HepG2 (cell line): ENCODE measurements around the gene CCR5AS.

ENCODE experiments used
- ATAC-seq: fragments of 200-7000 bp; cut with Tn5 transposase; 3 replicates; pipeline ENCODE4 v1.9.1; 2020; ENCODE audit warnings: mild to moderate bottlenecking, moderate library complexity
- BruUV-seq: library from RNA; stranded (reverse); fragments of 400-500 nt; replicated peaks from 2 replicates; lab custom pipeline; 2021; lab: Mats Ljungman, UMichigan
- CTCF ChIA-PET: fragments of 300-600 bp; formaldehyde crosslinking; extraction: SDS; loops from one replicate; lab custom pipeline; 2021; ENCODE audit warnings: low total read pairs, inconsistent platforms, low intra/inter-chr PET ratio; lab: Yijun Ruan, JAX
- POLR2A ChIA-PET: fragments of 350-600 bp; sonication (Branson Sonifier 250); formaldehyde crosslinking; loops from one replicate; lab custom pipeline; 2020; ENCODE audit warnings: antibody characterized with exemption, inconsistent platforms; lab: Yijun Ruan, JAX
- DNase-seq: peaks from one replicate; pipeline ENCODE4 v3.0.0-alpha.2; 2015; ENCODE audit warnings: low spot score
- FAIRE-seq: peaks from 3 replicates; lab custom pipeline; 2011; peaks lifted over from hg19 to GRCh38; lab: Jason Lieb, UNC
- H2AFZ ChIP-seq: one replicate; pipeline ENCODE4 v1.6.1; 2011; ENCODE audit warnings: low read length, inconsistent platforms
- H3K27ac ChIP-seq: fragments of 300-600 bp; 3 replicates; pipeline ENCODE4 v1.8.0; 2011; ENCODE audit warnings: mixed run types, mild to moderate bottlenecking, mixed read lengths, low read length, inconsistent platforms; ENCODE audit not compliant: insufficient read depth; ENCODE audit errors: extremely low read length
- H3K27me3 ChIP-seq, 2 experiments: fragments of 200-600 bp in 1 of 2; 2 replicates in 1 of 2; 3 replicates in 1 of 2; pipeline versions ENCODE4 v1.6.0 to v1.8.0; 2011; ENCODE audit warnings: low read length in 2 of 2, mild to moderate bottlenecking in 2 of 2, moderate library complexity in 2 of 2, inconsistent platforms in 1 of 2; ENCODE audit not compliant: insufficient read depth in 2 of 2, control insufficient read depth in 1 of 2
- H3K36me3 ChIP-seq, 2 experiments: fragments of 200-600 bp in 1 of 2; replicated peaks in 1 of 2; 2 replicates in 1 of 2; 3 replicates in 1 of 2; pipeline versions ENCODE4 v1.5.1 to v1.8.0; 2011; ENCODE audit warnings: low read length in 2 of 2, inconsistent platforms in 1 of 2; ENCODE audit not compliant: insufficient read depth in 2 of 2, control insufficient read depth in 1 of 2
- H3K4me1 ChIP-seq: 2 replicates; pipeline ENCODE4 v1.5.1; 2012; ENCODE audit warnings: low read length, inconsistent platforms; ENCODE audit not compliant: insufficient read depth
- H3K4me2 ChIP-seq: 2 replicates; pipeline ENCODE4 v1.6.0; 2011; ENCODE audit warnings: low read depth, low read length, inconsistent platforms
- H3K4me3 ChIP-seq, 3 experiments: fragments of 200-600 bp in 1 of 3; sonication (generic), shearing (Covaris generic) in 1 of 3; replicated peaks in 1 of 3; 2 replicates each; pipeline ENCODE4 v1.5.1; 2011 to 2016; ENCODE audit warnings: low read length in 3 of 3, inconsistent platforms in 2 of 3, low read depth in 2 of 3, mild to moderate bottlenecking in 2 of 3, control low read depth in 1 of 3, mixed read lengths in 1 of 3; ENCODE audit not compliant: insufficient read depth in 1 of 3
- H3K79me2 ChIP-seq: one replicate; pipeline ENCODE4 v1.6.1; 2011; ENCODE audit warnings: low read length, inconsistent platforms; ENCODE audit not compliant: insufficient read depth
- H3K9ac ChIP-seq: 2 replicates; pipeline ENCODE4 v1.6.0; 2011; ENCODE audit warnings: mild to moderate bottlenecking, low read depth, low read length, inconsistent platforms; ENCODE audit not compliant: insufficient read depth
- H3K9me3 ChIP-seq: 2 replicates; pipeline ENCODE4 v1.5.1; 2012; ENCODE audit warnings: mild to moderate bottlenecking, low read length
- H4K20me1 ChIP-seq: 2 replicates; pipeline ENCODE4 v1.6.0; 2011; ENCODE audit warnings: inconsistent platforms, mild to moderate bottlenecking, low read length, moderate library complexity; ENCODE audit not compliant: insufficient read depth
- BATF2 ChIP-seq: sonication (generic); formaldehyde crosslinking; IDR thresholded peaks from 2 replicates; pipeline ENCODE4 v1.8.0; 2022; ENCODE audit warnings: mild to moderate bottlenecking, missing genetic modification reagents, moderate library complexity
- CBX5 ChIP-seq: sonication (generic); formaldehyde crosslinking; IDR thresholded peaks from 2 replicates; pipeline ENCODE4 v1.4.0; 2020; ENCODE audit warnings: missing genetic modification reagents, borderline replicate concordance
- GATAD1 ChIP-seq: IDR thresholded peaks from 2 replicates; pipeline ENCODE4 v1.6.1; 2016; ENCODE audit warnings: missing genetic modification reagents, missing compliant biosample characterization
- MYNN ChIP-seq: sonication (generic); formaldehyde crosslinking; IDR thresholded peaks from 2 replicates; pipeline ENCODE4 v1.4.0; 2020; ENCODE audit warnings: mild to moderate bottlenecking, low read depth, missing genetic modification reagents
- NFATC3 ChIP-seq: sonication (generic); formaldehyde crosslinking; IDR thresholded peaks from 2 replicates; pipeline ENCODE4 v1.5.1; 2020; ENCODE audit warnings: mild to moderate bottlenecking, missing genetic modification reagents
- NFE2 ChIP-seq: sonication (generic); formaldehyde crosslinking; IDR thresholded peaks from 2 replicates; pipeline ENCODE4 v1.4.0; 2020; ENCODE audit warnings: missing genetic modification reagents
- TAF15 ChIP-seq: fragments of 200-400 bp; formaldehyde crosslinking; IDR thresholded peaks from one replicate; pipeline ENCODE4 v1.6.1; 2018; ENCODE audit warnings: mild to moderate bottlenecking, low read depth, low read length; ENCODE audit not compliant: poor library complexity, severe bottlenecking
- TEAD2 ChIP-seq: sonication (generic); formaldehyde crosslinking; IDR thresholded peaks from 2 replicates; pipeline ENCODE4 v1.9.0; 2021; ENCODE audit warnings: missing genetic modification reagents
- ZBTB42 ChIP-seq: sonication (generic); formaldehyde crosslinking; IDR thresholded peaks from 2 replicates; pipeline ENCODE4 v1.5.0; 2020; ENCODE audit warnings: mild to moderate bottlenecking, missing genetic modification reagents
- ZFP36 ChIP-seq: fragments of 150-350 bp; IDR thresholded peaks from 2 replicates; pipeline ENCODE4 v1.6.1; 2018; ENCODE audit warnings: borderline replicate concordance, low read length, low read depth; ENCODE audit not compliant: partially characterized antibody
- ZNF580 ChIP-seq: IDR thresholded peaks from 2 replicates; pipeline ENCODE4 v1.6.1; 2016; ENCODE audit warnings: low read depth, borderline replicate concordance
- ZNF589 ChIP-seq: sonication (generic); formaldehyde crosslinking; conservative IDR thresholded peaks from 2 replicates; pipeline ENCODE4 v1.8.0; 2022; ENCODE audit warnings: mild to moderate bottlenecking, moderate library complexity, missing genetic modification reagents
- ZNF75D ChIP-seq: sonication (generic); formaldehyde crosslinking; IDR thresholded peaks from 2 replicates; pipeline ENCODE4 v1.8.1; 2023; ENCODE audit warnings: missing genetic modification reagents, mild to moderate bottlenecking, borderline replicate concordance
- ZNF776 ChIP-seq: sonication (generic); formaldehyde crosslinking; IDR thresholded peaks from 2 replicates; pipeline ENCODE4 v1.4.0; 2020; ENCODE audit warnings: mild to moderate bottlenecking, missing genetic modification reagents
- ZNF790 ChIP-seq: sonication (generic); formaldehyde crosslinking; IDR thresholded peaks from 2 replicates; pipeline ENCODE4 v1.8.0; 2022; ENCODE audit warnings: missing genetic modification reagents, mild to moderate bottlenecking, borderline replicate concordance
- WGBS: methylation state at CpG from one replicate; pipeline ENCODE4 v1.1.6; 2017; ENCODE audit warnings: low lambda C conversion rate; 5-methylcytosine and 5-hydroxymethylcytosine counted together
- in situ Hi-C: cut with HindIII; loops from 2 replicates; pipeline ENCODE4 v1.10.0; 2017; ENCODE audit warnings: low pct_unique_long_range_greater_than_20kb; ENCODE audit not compliant: extremely low pct_ligation_motif_present
- intact Hi-C: fragments of 100-400 bp; cut with micrococcal nuclease; formaldehyde crosslinking; loops from one replicate; pipeline ENCODE4 v1.10.0; 2022; ENCODE audit not compliant: unreplicated experiment

The CCR5AS gene

GRCh38 chr3:46348823-46349482 lies 57.9 kb downstream of the CCR5AS start:
- no peak overlapping the region for H3K4me3 ChIP-seq
- WGBS, result 11% methylated on average over 3 of the region's 3 CpGs
- in situ Hi-C loops (no loop called here), intact Hi-C loops (no loop called here)
- no peak for ATAC-seq
- H2AFZ ChIP-seq, result no peak overlapping the region
- H4K20me1 ChIP-seq, result no peaks in the 10 kb centered on the region
- DNase-seq, result no peak
- H3K27ac ChIP-seq, result no peak overlapping the region
- no peak for FAIRE-seq
- no TSS peak for BruUV-seq
- POLR2A ChIA-PET, result no interaction called here
- H3K9me3 ChIP-seq, result peaks cover 5% of the 10 kb centered on the region; the same call in 1 of the 2 replicates
- no peaks in the 10 kb centered on the region; a peak in 1 of 5 replicates for H3K27me3 ChIP-seq
- TF ChIP-seq BATF2, result no peak
- no peak for TF ChIP-seq TEAD2 (CRISPR knock-in tag)
- TF ChIP-seq NFE2, result no peak
- TF ChIP-seq ZBTB42 (CRISPR knock-in tag), result no peak
- no peak for TF ChIP-seq ZNF776 (CRISPR knock-in tag)
- TF ChIP-seq NFATC3 (CRISPR knock-in tag), result no peak
- TF ChIP-seq GATAD1 (CRISPR knock-in tag), result no peak
- no peak for TF ChIP-seq ZFP36
- no peak for TF ChIP-seq ZNF589 (CRISPR knock-in tag)
- no peak for TF ChIP-seq CBX5 (CRISPR knock-in tag)
- TF ChIP-seq MYNN (CRISPR knock-in tag), result no peak
- no peak for TF ChIP-seq ZNF580
- no peak for TF ChIP-seq ZNF75D (CRISPR knock-in tag)
- no peak for TF ChIP-seq TAF15
- TF ChIP-seq ZNF790, result no peak
- TF ChIP-seq, all 625 proteins: peak for 0
- Histone ChIP-seq H3K79me2 (no peaks in the 10 kb centered on the region), H3K4me2 (no peak overlapping the region), H3K4me1 (no peaks in the 10 kb centered on the region), H3K36me3 (no peaks in the 10 kb centered on the region), H3K9ac (no peak overlapping the region)
- CTCF ChIA-PET, result no interaction called here
